Measurements from ENCODE around the gene FBXL20.

DNA sequence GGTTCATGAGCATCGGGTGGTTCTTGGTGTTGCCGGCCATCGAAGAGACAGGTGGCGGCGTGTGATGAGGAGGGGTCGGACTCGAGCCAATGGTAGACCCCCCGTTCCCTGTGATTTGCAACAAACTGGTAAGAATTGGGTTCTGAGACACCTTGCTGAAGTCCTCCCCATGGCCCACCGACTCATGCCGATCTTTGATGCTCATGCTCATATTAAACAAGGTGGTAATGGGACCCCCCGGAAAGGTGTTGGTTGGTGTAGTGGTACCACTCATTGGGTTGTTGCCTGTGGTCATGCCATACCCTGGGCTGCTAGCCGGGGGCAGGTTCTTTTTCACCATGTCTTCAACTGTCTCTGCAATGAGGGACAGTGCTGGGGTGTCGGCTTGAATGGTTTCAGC is 8.9 kb upstream of the FBXL20 start:
- no peak for TF ChIP-seq SP1 (IDR thresholded peaks at IDR 0.05; ENCODE audit: low read depth, low read length)
- TF ChIP-seq RAD21 (IDR thresholded peaks at IDR 0.05 in 1 of 2, conservative IDR thresholded peaks at IDR 0.05 in 1 of 2; ENCODE audit: low read depth in 2 of 2, low read length in 2 of 2) = no peak
- no peak for TF ChIP-seq CTCF (IDR thresholded peaks at IDR 0.05; ENCODE audit: control extremely low read depth in 1 of 3, insufficient read depth in 1 of 3, low read depth in 1 of 3, low read length in 3 of 3)
- TF ChIP-seq RBBP5 (IDR thresholded peaks at IDR 0.05; ENCODE audit: borderline replicate concordance, low read depth, low read length) = no peak
- TF ChIP-seq EZH2 (IDR thresholded peaks at IDR 0.05; ENCODE audit: low read depth, low read length, severe bottlenecking) = no peak
- TF ChIP-seq POLR2AphosphoS5 (IDR thresholded peaks at IDR 0.05; ENCODE audit: low read depth, low read length) = no peak
- no peak for TF ChIP-seq USF2 (IDR thresholded peaks at IDR 0.05; ENCODE audit: low read length)
- no peak for TF ChIP-seq PHF8 (conservative IDR thresholded peaks at IDR 0.05; ENCODE audit: low read depth, low read length)
- TF ChIP-seq POLR2A (IDR thresholded peaks at IDR 0.05; ENCODE audit: control extremely low read depth in 1 of 2, low read depth in 2 of 2, low read length in 2 of 2) = no peak
- TF ChIP-seq NANOG (IDR thresholded peaks at IDR 0.05; ENCODE audit: insufficient read depth, low read depth, low read length, poor library complexity, severe bottlenecking) = no peak
- TF ChIP-seq TCF12 (IDR thresholded peaks at IDR 0.05; ENCODE audit: low read depth, low read length) = no peak

Measured in H1 (cell line).